HepG2 (cell line): Measurements from ENCODE around the gene LRRC28. TPM values are rescaled to one million over a fixed set of nuclear protein-coding genes. Genes with fewer than 3 reads are reported as not detected.
A peak's percentile ranks its signal among the peaks of the same experiment; 100 is the strongest.

Experiments
- EP300 ChIP-seq, 3 experiments: sonication (generic) in 1 of 3; formaldehyde crosslinking in 1 of 3; IDR thresholded peaks; 2 replicates each; pipeline versions ENCODE4 v1.5.1 to v1.6.1; 2011 to 2020; ENCODE audit warnings: low read depth in 2 of 3, low read length in 2 of 3, borderline replicate concordance in 1 of 3, improper control_type of control experiment in 1 of 3, mild to moderate bottlenecking in 1 of 3, missing genetic modification reagents in 1 of 3, moderate library complexity in 1 of 3
- HOXA3 ChIP-seq: sonication (generic); formaldehyde crosslinking; IDR thresholded peaks from 2 replicates; pipeline ENCODE4 v1.5.0; 2020; ENCODE audit warnings: missing genetic modification reagents
- UBTF ChIP-seq: sonication (generic); formaldehyde crosslinking; IDR thresholded peaks from 2 replicates; pipeline ENCODE4 v1.4.0; 2020; ENCODE audit warnings: mild to moderate bottlenecking, missing genetic modification reagents
- ZBTB33 ChIP-seq: sonication (generic); formaldehyde crosslinking; IDR thresholded peaks from 2 replicates; pipeline ENCODE4 v1.4.0; 2020; ENCODE audit warnings: missing genetic modification reagents
- ZNF660 ChIP-seq: sonication (generic); formaldehyde crosslinking; IDR thresholded peaks from 2 replicates; pipeline ENCODE4 v1.5.1; 2020; ENCODE audit warnings: mild to moderate bottlenecking, low read depth, missing genetic modification reagents, borderline replicate concordance
- polyA plus RNA-seq, 8 experiments: library from polyadenylated mRNA; depleted of rRNA in 3 of 8; stranded (reverse) in 7 of 8; unstranded in 1 of 8; fragments of >200 nt; fragmentation: Illumina TruSeq in 4 of 8; extraction: Trizol in 4 of 8; gene quantifications; 2 replicates each; pipeline versions ENCODE4 v1.2.1 to v1.2.3, GENCODE V29; 2011 to 2016; ENCODE audit warnings: low read depth in 4 of 8, missing spikeins in 1 of 8, mixed read lengths in 1 of 8; ENCODE audit not compliant: insufficient read depth in 1 of 8
- total RNA-seq, 5 experiments: library from RNA; depleted of rRNA; stranded (reverse); fragments of >200 nt; fragmentation: Illumina TruSeq; extraction: Trizol; gene quantifications; 2 replicates each; pipeline ENCODE4 v1.2.3, GENCODE V29; 2016; ENCODE audit warnings: low read depth in 1 of 5
- TF ChIP-seq, protein P1 (sequence below): IDR thresholded peaks from 2 replicates; pipeline ENCODE4 v1.4.0; 2020; ENCODE audit warnings: mild to moderate bottlenecking, missing genetic modification reagents
- TF ChIP-seq, protein P2 (sequence below): sonication (generic); formaldehyde crosslinking; IDR thresholded peaks from 2 replicates; pipeline ENCODE4 v1.5.0; 2020; ENCODE audit warnings: mild to moderate bottlenecking, missing genetic modification reagents
- TF ChIP-seq, protein P3 (sequence below): sonication (generic); formaldehyde crosslinking; IDR thresholded peaks from 2 replicates; pipeline ENCODE4 v1.4.0; 2020; ENCODE audit warnings: mild to moderate bottlenecking, missing genetic modification reagents

Gene LRRC28
- total and polyA plus RNA-seq, 2 of the 13 experiments (the other 11 are each of a cell fraction or from before 2014, with no cell fraction given): 17.5 to 21.3 TPM

GRCh38 chr15:99404454-99404853 is 153.2 kb downstream of the LRRC28 start (continued):
- TF ChIP-seq, protein P1, sequence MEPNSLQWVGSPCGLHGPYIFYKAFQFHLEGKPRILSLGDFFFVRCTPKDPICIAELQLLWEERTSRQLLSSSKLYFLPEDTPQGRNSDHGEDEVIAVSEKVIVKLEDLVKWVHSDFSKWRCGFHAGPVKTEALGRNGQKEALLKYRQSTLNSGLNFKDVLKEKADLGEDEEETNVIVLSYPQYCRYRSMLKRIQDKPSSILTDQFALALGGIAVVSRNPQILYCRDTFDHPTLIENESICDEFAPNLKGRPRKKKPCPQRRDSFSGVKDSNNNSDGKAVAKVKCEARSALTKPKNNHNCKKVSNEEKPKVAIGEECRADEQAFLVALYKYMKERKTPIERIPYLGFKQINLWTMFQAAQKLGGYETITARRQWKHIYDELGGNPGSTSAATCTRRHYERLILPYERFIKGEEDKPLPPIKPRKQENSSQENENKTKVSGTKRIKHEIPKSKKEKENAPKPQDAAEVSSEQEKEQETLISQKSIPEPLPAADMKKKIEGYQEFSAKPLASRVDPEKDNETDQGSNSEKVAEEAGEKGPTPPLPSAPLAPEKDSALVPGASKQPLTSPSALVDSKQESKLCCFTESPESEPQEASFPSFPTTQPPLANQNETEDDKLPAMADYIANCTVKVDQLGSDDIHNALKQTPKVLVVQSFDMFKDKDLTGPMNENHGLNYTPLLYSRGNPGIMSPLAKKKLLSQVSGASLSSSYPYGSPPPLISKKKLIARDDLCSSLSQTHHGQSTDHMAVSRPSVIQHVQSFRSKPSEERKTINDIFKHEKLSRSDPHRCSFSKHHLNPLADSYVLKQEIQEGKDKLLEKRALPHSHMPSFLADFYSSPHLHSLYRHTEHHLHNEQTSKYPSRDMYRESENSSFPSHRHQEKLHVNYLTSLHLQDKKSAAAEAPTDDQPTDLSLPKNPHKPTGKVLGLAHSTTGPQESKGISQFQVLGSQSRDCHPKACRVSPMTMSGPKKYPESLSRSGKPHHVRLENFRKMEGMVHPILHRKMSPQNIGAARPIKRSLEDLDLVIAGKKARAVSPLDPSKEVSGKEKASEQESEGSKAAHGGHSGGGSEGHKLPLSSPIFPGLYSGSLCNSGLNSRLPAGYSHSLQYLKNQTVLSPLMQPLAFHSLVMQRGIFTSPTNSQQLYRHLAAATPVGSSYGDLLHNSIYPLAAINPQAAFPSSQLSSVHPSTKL: 0 out of 2 replicates have a peak, but pooled peaks have one; percentile 12
- TF ChIP-seq HOXA3 (CRISPR knock-in tag) (0 out of 2 replicates have a peak, but pooled peaks have one; percentile 21), ZNF660 (CRISPR knock-in tag) (no peak), UBTF (CRISPR knock-in tag) (0 out of 2 replicates have a peak, but pooled peaks have one; percentile 28), EP300 (IDR thresholded peaks at IDR 0.05; ENCODE audit: low read depth in 2 of 2, low read length in 2 of 2) (0 out of 4 replicates have a peak, but pooled peaks of 1 of the 2 experiments have one; percentile 15), EP300 (CRISPR knock-in tag; IDR thresholded peaks at IDR 0.05; ENCODE audit: borderline replicate concordance) (no peak), ZBTB33 (CRISPR knock-in tag) (0 out of 2 replicates have a peak, but pooled peaks have one; percentile 28)
- TF ChIP-seq, protein P2, sequence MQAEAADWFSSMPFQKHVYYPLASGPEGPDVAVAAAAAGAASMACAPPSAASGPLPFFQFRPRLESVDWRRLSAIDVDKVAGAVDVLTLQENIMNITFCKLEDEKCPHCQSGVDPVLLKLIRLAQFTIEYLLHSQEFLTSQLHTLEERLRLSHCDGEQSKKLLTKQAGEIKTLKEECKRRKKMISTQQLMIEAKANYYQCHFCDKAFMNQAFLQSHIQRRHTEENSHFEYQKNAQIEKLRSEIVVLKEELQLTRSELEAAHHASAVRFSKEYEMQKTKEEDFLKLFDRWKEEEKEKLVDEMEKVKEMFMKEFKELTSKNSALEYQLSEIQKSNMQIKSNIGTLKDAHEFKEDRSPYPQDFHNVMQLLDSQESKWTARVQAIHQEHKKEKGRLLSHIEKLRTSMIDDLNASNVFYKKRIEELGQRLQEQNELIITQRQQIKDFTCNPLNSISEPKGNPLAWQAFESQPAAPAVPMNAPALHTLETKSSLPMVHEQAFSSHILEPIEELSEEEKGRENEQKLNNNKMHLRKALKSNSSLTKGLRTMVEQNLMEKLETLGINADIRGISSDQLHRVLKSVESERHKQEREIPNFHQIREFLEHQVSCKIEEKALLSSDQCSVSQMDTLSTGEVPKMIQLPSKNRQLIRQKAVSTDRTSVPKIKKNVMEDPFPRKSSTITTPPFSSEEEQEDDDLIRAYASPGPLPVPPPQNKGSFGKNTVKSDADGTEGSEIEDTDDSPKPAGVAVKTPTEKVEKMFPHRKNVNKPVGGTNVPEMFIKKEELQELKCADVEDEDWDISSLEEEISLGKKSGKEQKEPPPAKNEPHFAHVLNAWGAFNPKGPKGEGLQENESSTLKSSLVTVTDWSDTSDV (CRISPR knock-in tag): no peak
- TF ChIP-seq, protein P3, sequence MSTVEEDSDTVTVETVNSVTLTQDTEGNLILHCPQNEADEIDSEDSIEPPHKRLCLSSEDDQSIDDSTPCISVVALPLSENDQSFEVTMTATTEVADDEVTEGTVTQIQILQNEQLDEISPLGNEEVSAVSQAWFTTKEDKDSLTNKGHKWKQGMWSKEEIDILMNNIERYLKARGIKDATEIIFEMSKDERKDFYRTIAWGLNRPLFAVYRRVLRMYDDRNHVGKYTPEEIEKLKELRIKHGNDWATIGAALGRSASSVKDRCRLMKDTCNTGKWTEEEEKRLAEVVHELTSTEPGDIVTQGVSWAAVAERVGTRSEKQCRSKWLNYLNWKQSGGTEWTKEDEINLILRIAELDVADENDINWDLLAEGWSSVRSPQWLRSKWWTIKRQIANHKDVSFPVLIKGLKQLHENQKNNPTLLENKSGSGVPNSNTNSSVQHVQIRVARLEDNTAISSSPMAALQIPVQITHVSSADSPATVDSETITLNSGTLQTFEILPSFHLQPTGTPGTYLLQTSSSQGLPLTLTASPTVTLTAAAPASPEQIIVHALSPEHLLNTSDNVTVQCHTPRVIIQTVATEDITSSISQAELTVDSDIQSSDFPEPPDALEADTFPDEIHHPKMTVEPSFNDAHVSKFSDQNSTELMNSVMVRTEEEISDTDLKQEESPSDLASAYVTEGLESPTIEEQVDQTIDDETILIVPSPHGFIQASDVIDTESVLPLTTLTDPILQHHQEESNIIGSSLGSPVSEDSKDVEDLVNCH (CRISPR knock-in tag): no peak
- TF ChIP-seq, all 625 proteins: peak for 19
